ENCODE measurements around the gene KLF13. TPM values are rescaled to one million over a fixed set of nuclear protein-coding genes. Genes with fewer than 3 reads are reported as not detected.

Gene KLF13
- total RNA-seq, 1 experiment from 2014 or later, result 22.1 TPM

DNA sequence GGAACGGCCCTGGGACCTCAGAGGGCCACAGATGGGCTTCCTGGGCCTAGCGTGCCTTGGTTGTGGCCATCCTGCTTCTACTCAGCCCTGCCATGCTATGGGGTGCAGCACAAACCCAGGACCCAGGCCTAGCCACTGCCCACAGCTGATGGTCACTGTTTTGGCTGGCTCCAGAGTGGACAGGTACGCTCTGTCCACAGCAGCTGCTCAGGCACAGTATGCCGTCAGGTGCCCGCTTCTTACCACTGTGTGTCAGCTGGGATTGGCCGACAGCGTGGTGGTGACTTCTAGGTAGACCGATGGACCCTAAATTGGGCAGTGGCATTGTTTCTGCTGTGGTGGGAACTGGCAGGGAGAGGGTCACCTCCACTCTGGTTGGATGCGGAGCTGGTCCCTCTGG, 47.3 kb downstream of the KLF13 start:
- BruUV-seq (replicated peaks), result no TSS peak

GRCh38 chr15:31374489-31374888, 47.9 kb downstream of the KLF13 start:
- no peak for DNase-seq (ENCODE audit: low spot score)
- H3K9me3 ChIP-seq (ENCODE audit: low read depth, low read length, poor library complexity, severe bottlenecking), result no peaks in the 10 kb centered on the region
- BruUV-seq (replicated peaks), result no TSS peak
- H3K27me3 ChIP-seq (replicated peaks; ENCODE audit: insufficient read depth, low read depth, low read length, poor library complexity), result no peaks in the 10 kb centered on the region
- no peak overlapping the region for H3K4me3 ChIP-seq (ENCODE audit: low read depth, low read length, poor library complexity, severe bottlenecking)
- no peaks in the 10 kb centered on the region for H3K4me1 ChIP-seq (ENCODE audit: insufficient read depth, low read length, poor library complexity, severe bottlenecking)
- ChIA-PET POLR2A (ENCODE audit: low non-redundant PET) (no interaction called here), CTCF (no interaction called here)
- intact Hi-C loops (cut with micrococcal nuclease; ENCODE audit: unreplicated experiment), result no loop called here
- H3K27ac ChIP-seq (ENCODE audit: low read depth, low read length, poor library complexity, severe bottlenecking), result no peak overlapping the region
- TF ChIP-seq CTCF (conservative IDR thresholded peaks at IDR 0.05; ENCODE audit: low read depth, low read length), result no peak
- no peak for TF ChIP-seq EZH2 (IDR thresholded peaks at IDR 0.05; ENCODE audit: borderline replicate concordance, low read depth, low read length, poor library complexity, severe bottlenecking)
- no peaks in the 10 kb centered on the region for H3K36me3 ChIP-seq (ENCODE audit: insufficient read depth, low read length, poor library complexity, severe bottlenecking)

More for the DNA sequence above, 47.3 kb downstream of the KLF13 start:
- CTCF ChIA-PET, result no interaction called here
- POLR2A ChIA-PET (ENCODE audit: low non-redundant PET), result no interaction called here
- no peaks in the 10 kb centered on the region for H3K9me3 ChIP-seq (ENCODE audit: low read depth, low read length, poor library complexity, severe bottlenecking)
- no peak overlapping the region for H3K27ac ChIP-seq (ENCODE audit: low read depth, low read length, poor library complexity, severe bottlenecking)
- DNase-seq (ENCODE audit: low spot score), result no peak
- no peaks in the 10 kb centered on the region for H3K36me3 ChIP-seq (ENCODE audit: insufficient read depth, low read length, poor library complexity, severe bottlenecking)
- intact Hi-C loops (cut with micrococcal nuclease; ENCODE audit: unreplicated experiment), result no loop called here
- no peaks in the 10 kb centered on the region for H3K27me3 ChIP-seq (replicated peaks; ENCODE audit: insufficient read depth, low read depth, low read length, poor library complexity)
- TF ChIP-seq CTCF (conservative IDR thresholded peaks at IDR 0.05; ENCODE audit: low read depth, low read length), result no peak
- no peaks in the 10 kb centered on the region for H3K4me1 ChIP-seq (ENCODE audit: insufficient read depth, low read length, poor library complexity, severe bottlenecking)
- no peak overlapping the region for H3K4me3 ChIP-seq (ENCODE audit: low read depth, low read length, poor library complexity, severe bottlenecking)

DNA sequence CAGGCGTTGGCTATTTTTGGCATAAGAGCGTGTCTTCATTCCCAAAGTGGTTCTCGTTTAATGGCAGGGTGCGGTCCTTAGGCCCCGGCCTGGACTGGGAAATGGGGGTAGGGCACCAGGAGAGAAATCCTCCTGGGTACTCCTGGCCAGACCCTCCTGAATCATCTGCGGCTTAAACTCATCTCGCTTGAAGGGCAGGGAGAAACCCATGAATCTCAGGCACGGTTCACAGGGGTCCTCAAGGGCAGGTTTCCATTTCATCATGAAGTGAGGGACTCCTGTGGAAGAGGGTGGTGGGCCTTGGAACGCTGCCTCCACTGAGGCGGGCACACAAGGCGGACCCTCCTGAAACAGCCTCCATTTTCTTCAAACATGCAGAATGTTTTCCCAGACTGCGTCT, 48.4 kb downstream of the KLF13 start:
- intact Hi-C loops (cut with micrococcal nuclease; ENCODE audit: unreplicated experiment), result no loop called here
- no TSS peak for BruUV-seq (replicated peaks)

More for the DNA sequence above, 48.4 kb downstream of the KLF13 start:
- H3K9me3 ChIP-seq (ENCODE audit: low read depth, low read length, poor library complexity, severe bottlenecking), result no peaks in the 10 kb centered on the region
- H3K36me3 ChIP-seq (ENCODE audit: insufficient read depth, low read length, poor library complexity, severe bottlenecking), result no peaks in the 10 kb centered on the region
- H3K4me3 ChIP-seq (ENCODE audit: low read depth, low read length, poor library complexity, severe bottlenecking), result no peak overlapping the region
- no peak for TF ChIP-seq EZH2 (IDR thresholded peaks at IDR 0.05; ENCODE audit: borderline replicate concordance, low read depth, low read length, poor library complexity, severe bottlenecking)
- TF ChIP-seq CTCF (conservative IDR thresholded peaks at IDR 0.05; ENCODE audit: low read depth, low read length), result no peak
- no peak for DNase-seq (ENCODE audit: low spot score)
- CTCF ChIA-PET, result no interaction called here
- POLR2A ChIA-PET (ENCODE audit: low non-redundant PET), result no interaction called here
- no peaks in the 10 kb centered on the region for H3K4me1 ChIP-seq (ENCODE audit: insufficient read depth, low read length, poor library complexity, severe bottlenecking)
- no peaks in the 10 kb centered on the region for H3K27me3 ChIP-seq (replicated peaks; ENCODE audit: insufficient read depth, low read depth, low read length, poor library complexity)
- H3K27ac ChIP-seq (ENCODE audit: low read depth, low read length, poor library complexity, severe bottlenecking), result no peak overlapping the region
